BE2C (cell line): Measurements from ENCODE around the gene PPP1R37.
"Not testable (repeated sequence)": the region's sequence is repeated elsewhere in the genome, so short reads cannot be mapped to it uniquely, and the experiment has no call there.

ENCODE experiments used
- DNase-seq: peaks from one replicate; pipeline ENCODE4 v3.0.0-alpha.2; 2020
- H3K27me3 ChIP-seq: fragments of 250-450 bp; sonication (Bioruptor Pico); 2 replicates; pipeline ENCODE4 v1.5.1; 2020; ENCODE audit warnings: mild to moderate bottlenecking
- H3K36me3 ChIP-seq: fragments of 250-450 bp; sonication (Bioruptor Pico); 2 replicates; pipeline ENCODE4 v1.5.1; 2020; ENCODE audit warnings: mild to moderate bottlenecking
- H3K4me1 ChIP-seq: fragments of 250-450 bp; sonication (Bioruptor Pico); 2 replicates; pipeline ENCODE4 v1.5.1; 2020
- H3K4me3 ChIP-seq: 2 replicates; pipeline ENCODE4 v1.5.1; 2011; ENCODE audit warnings: low read depth, low read length
- H3K9me3 ChIP-seq: fragments of 250-450 bp; sonication (Bioruptor Pico); 2 replicates; pipeline ENCODE4 v1.5.1; 2020
- TF ChIP-seq, protein P1 (sequence below): IDR thresholded peaks from 2 replicates; pipeline ENCODE4 v1.5.1; 2012; ENCODE audit warnings: mild to moderate bottlenecking, low read depth, low read length

Gene PPP1R37

DNA sequence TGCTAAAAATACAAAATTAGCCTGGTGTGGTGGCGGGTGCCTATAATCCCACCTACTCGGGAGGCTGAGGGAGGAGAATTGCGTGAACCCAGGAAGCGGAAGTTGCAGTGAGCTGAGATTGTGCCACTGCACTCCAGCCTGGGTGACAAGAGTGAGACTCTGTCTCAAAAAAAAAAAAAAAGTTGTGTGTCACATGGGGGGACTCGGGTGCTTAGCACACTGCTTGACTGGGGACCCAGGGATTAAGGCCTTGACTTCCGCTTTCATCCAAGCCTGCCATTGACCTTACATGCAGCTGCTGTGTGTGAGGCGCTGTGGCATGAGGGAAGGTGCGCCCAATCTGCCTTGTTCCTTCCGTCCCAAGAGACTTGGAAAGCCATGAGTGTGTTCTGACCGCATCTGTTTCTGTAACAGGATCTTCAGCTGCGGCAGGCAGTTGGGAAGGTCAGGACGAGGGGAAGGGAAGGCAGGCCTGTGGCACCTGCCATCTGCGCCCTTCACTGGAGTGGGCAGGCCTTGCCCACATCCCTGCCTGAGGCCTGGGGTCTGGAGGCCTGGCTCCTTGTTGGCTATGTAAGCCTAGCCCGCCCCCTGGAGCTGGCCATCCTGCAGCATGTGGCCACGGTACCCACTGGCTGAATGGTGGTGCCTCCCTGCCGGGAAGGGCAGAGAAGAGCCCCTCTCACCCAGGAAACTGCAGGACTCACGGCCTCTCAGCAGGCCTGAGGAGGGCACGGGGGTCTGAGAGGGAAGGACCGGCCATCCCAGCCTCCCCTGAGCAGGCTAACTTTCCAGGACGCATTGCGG is 23.0 kb downstream of the PPP1R37 start:
- no peak overlapping the region for H3K4me3 ChIP-seq
- peak; percentile 47 for DNase-seq
- H3K4me1 ChIP-seq: peaks cover 14% of the 10 kb centered on the region
- no peaks in the 10 kb centered on the region for H3K27me3 ChIP-seq
- H3K36me3 ChIP-seq: no peaks in the 10 kb centered on the region; the same call in 1 of the 2 replicates
- TF ChIP-seq, protein P1, sequence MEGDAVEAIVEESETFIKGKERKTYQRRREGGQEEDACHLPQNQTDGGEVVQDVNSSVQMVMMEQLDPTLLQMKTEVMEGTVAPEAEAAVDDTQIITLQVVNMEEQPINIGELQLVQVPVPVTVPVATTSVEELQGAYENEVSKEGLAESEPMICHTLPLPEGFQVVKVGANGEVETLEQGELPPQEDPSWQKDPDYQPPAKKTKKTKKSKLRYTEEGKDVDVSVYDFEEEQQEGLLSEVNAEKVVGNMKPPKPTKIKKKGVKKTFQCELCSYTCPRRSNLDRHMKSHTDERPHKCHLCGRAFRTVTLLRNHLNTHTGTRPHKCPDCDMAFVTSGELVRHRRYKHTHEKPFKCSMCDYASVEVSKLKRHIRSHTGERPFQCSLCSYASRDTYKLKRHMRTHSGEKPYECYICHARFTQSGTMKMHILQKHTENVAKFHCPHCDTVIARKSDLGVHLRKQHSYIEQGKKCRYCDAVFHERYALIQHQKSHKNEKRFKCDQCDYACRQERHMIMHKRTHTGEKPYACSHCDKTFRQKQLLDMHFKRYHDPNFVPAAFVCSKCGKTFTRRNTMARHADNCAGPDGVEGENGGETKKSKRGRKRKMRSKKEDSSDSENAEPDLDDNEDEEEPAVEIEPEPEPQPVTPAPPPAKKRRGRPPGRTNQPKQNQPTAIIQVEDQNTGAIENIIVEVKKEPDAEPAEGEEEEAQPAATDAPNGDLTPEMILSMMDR: no peak
- no peaks in the 10 kb centered on the region for H3K9me3 ChIP-seq

DNA sequence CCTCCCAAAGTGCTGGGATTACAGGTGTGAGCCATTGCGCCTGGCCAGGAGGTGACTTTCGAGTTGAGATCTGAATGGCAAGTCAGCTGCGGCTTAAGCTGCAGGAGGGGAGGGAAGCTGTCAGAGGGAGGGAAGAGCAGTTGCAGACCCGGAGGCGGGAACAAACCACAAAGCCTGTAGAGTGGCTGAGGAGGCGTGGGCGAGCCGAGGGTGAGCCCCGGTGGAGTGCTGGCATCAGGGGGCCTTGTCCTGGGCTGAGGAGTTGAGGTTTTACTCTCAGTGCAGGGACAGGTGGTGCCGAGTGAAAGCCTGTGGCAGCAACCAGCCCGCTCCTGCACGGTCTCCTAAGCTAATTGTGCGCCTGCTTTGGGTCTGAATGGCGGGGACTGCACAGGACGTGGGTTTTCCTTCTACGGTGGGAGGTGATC is 24.2 kb downstream of the PPP1R37 start:
- H3K9me3 ChIP-seq: no peaks in the 10 kb centered on the region
- H3K4me1 ChIP-seq: peaks cover 14% of the 10 kb centered on the region
- peak; percentile 38 for DNase-seq
- no peak overlapping the region for H3K4me3 ChIP-seq
- H3K36me3 ChIP-seq: no peaks in the 10 kb centered on the region; the same call in 1 of the 2 replicates
- H3K27me3 ChIP-seq: no peaks in the 10 kb centered on the region
- TF ChIP-seq, protein P1: no peak

DNA sequence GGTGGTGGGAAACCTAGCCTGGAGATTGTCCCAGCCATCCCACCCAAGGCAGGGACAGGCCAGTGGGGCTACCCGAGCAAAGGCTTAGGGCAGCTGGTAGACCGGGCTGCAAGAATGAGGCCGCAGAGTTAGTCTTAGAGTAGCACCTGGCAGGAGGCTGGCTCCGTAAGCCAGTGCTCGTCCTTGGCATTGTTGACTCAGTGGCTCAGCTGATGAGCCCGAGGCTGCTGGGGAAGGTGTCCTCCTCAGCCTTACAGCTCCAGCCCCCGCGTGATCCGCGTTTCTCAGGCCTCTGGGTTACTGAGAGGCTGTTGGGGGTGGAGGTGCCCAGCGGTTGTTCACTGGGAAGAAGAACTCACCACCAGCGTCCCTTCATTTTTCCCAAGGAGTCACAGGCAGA is 24.7 kb downstream of the PPP1R37 start:
- TF ChIP-seq, protein P1: no peak
- Histone ChIP-seq H3K36me3 (no peaks in the 10 kb centered on the region; the same call in 1 of the 2 replicates), H3K9me3 (no peaks in the 10 kb centered on the region), H3K4me3 (no peak overlapping the region), H3K27me3 (no peaks in the 10 kb centered on the region), H3K4me1 (peaks cover 14% of the 10 kb centered on the region)
- no peak for DNase-seq

DNA sequence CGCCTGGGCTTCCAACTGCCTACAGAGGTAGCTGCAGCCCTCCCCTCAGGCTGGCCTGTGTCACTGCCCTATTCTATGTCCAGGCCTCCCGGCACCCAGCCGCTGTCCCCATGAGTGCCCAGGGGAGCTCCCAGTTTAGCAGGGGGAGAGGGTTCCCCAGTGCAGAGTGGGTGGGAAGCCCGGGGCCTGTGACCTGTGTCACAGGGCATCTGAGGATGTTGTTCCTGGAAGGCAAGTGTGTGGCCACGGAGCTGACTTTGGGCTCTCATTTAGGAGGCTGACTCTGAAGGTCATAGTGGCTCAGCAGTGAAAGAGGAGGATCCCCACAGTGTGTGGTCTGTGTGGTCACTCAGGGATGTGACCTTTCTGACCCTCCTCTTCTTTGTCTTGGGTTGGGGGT is 25.1 kb downstream of the PPP1R37 start:
- TF ChIP-seq, protein P1: no peak
- DNase-seq: no peak
- no peaks in the 10 kb centered on the region for H3K9me3 ChIP-seq
- H3K4me3 ChIP-seq: no peak overlapping the region
- no peaks in the 10 kb centered on the region; the same call in 1 of the 2 replicates for H3K36me3 ChIP-seq
- peaks cover 14% of the 10 kb centered on the region for H3K4me1 ChIP-seq
- no peaks in the 10 kb centered on the region for H3K27me3 ChIP-seq

DNA sequence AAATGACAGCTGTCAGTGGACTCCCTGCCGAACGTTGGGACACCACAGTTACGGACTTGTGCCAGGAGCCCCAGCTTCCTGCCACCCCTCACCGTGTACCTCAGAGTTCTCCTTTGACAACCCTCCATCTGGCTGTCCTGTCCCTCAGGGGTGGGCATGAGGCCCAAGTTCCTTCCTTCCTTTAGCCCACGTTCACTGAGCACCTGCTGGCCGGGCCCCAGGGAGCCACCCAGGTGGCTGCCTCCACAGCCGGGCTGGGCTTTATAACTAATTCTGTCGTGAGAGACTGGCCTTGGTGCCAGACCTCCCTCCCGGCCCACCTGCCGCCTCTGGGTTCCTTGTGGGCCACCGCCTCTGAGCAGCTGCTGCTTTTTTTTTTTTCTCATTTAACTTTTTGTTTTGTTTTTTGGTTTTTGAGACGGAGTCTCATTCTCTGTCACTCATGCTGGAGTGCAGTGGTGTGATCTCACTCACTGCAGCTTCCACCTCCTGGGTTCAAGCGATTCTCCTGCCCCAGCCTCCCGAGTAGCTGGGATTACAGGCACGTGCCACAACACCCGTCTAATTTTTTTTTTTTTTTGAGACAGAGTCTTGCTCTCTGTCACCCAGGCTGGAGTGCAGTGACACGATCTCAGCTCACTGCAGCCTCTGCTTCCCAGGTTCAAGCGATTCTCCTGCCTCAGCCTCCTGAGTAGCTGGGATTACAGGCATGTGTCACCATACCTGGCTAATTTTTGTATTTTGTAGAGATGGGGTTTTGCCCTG is 25.8 kb downstream of the PPP1R37 start:
- H3K4me1 ChIP-seq: peaks cover 18% of the 10 kb centered on the region
- not testable (repeated sequence) for H3K36me3 ChIP-seq, H3K27me3 ChIP-seq, H3K9me3 ChIP-seq, H3K4me3 ChIP-seq, DNase-seq

DNA sequence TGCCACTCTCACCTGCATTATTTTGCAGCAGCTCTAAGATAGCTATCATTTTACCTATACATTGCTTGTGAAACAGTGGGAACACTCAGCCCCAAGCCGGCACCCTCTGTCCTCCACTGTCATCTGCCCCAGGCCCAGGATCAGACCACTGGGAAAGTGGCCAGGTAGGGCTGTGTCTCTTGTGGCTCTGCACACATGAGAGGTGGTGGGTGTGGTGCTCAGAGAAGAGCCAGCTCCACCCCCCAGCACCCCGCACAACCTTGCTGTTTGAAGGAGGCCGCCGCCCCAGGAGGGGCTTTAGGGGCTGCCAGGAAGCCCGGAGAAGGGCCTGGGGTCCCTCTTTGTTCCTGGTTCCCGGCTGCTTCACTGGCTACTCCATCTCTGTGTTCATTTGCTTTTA is 26.6 kb downstream of the PPP1R37 start:
- Histone ChIP-seq H3K36me3 (no peaks in the 10 kb centered on the region; the same call in 1 of the 2 replicates), H3K9me3 (no peaks in the 10 kb centered on the region), H3K27me3 (no peaks in the 10 kb centered on the region), H3K4me1 (peaks cover 18% of the 10 kb centered on the region), H3K4me3 (no peak overlapping the region)
- DNase-seq: no peak
- TF ChIP-seq, protein P1: no peak
